K562 (cell line): ENCODE data around the gene TMEM218. TPM values are rescaled to one million over a fixed set of nuclear protein-coding genes. Genes with fewer than 3 reads are reported as not detected.

Experiments used
- ATAC-seq: fragments of 200-7000 bp; cut with Tn5 transposase; 3 replicates; pipeline ENCODE4 v1.9.1; 2020; ENCODE audit warnings: moderate library complexity
- BruUV-seq: library from RNA; stranded (reverse); fragments of 400-500 nt; replicated peaks from 2 replicates; lab custom pipeline; 2021; lab: Mats Ljungman, UMichigan
- CTCF ChIA-PET: fragments of 300-600 bp; formaldehyde crosslinking; extraction: SDS; loops from one replicate; lab custom pipeline; 2021; ENCODE audit warnings: low intra/inter-chr PET ratio; lab: Yijun Ruan, JAX
- POLR2A ChIA-PET: fragments of 300-600, 350-650 bp; sonication (Branson Sonifier 250); formaldehyde crosslinking; extraction: SDS; loops from one replicate; lab custom pipeline; 2021; ENCODE audit warnings: antibody characterized with exemption, inconsistent platforms; lab: Yijun Ruan, JAX
- DNase-seq, 4 experiments: peaks; one replicate each; pipeline versions ENCODE4 v3.0.0 to v3.0.0-alpha.2; 2011 to 2018; ENCODE audit warnings: low spot score in 3 of 4, mixed read lengths in 3 of 4; ENCODE audit errors: extremely low read depth in 1 of 4
- FAIRE-seq: peaks from 2 replicates; lab custom pipeline; 2011; peaks lifted over from hg19 to GRCh38; lab: Jason Lieb, UNC
- H2AFZ ChIP-seq: 2 replicates; pipeline ENCODE4 v1.6.0; 2011; ENCODE audit warnings: low read depth, low read length, control low read depth, inconsistent platforms
- H3K27ac ChIP-seq: fragments of 200-600 bp; 3 replicates; pipeline ENCODE4 v1.8.0; 2011; ENCODE audit warnings: low read depth, mild to moderate bottlenecking, control low read depth, inconsistent platforms, low read length, moderate library complexity, mixed read lengths; ENCODE audit errors: extremely low read depth
- H3K27me3 ChIP-seq, 2 experiments: fragments of 300-600 bp in 1 of 2; 2 replicates in 1 of 2; 3 replicates in 1 of 2; pipeline versions ENCODE4 v1.6.0 to v1.8.0; 2011; ENCODE audit warnings: inconsistent platforms in 2 of 2, low read length in 2 of 2, mild to moderate bottlenecking in 1 of 2, mixed read lengths in 1 of 2, moderate library complexity in 1 of 2; ENCODE audit not compliant: control insufficient read depth in 2 of 2, insufficient read depth in 2 of 2
- H3K36me3 ChIP-seq: fragments of 300-600 bp; 3 replicates; pipeline ENCODE4 v1.8.0; 2011; ENCODE audit warnings: mild to moderate bottlenecking, low read length, inconsistent platforms; ENCODE audit not compliant: control insufficient read depth, insufficient read depth
- H3K4me1 ChIP-seq, 2 experiments: fragments of 200-600 bp in 1 of 2; replicated peaks in 1 of 2; 2 replicates in 1 of 2; 3 replicates in 1 of 2; pipeline versions ENCODE4 v1.5.1 to v1.8.0; 2011; ENCODE audit warnings: inconsistent platforms in 2 of 2, low read length in 2 of 2, mild to moderate bottlenecking in 1 of 2, mixed read lengths in 1 of 2, moderate library complexity in 1 of 2; ENCODE audit not compliant: control insufficient read depth in 2 of 2, insufficient read depth in 2 of 2
- H3K4me2 ChIP-seq: 2 replicates; pipeline ENCODE4 v1.6.1; 2011; ENCODE audit warnings: low read length, control low read depth, inconsistent platforms, mixed read lengths; ENCODE audit not compliant: insufficient read depth
- H3K4me3 ChIP-seq: fragments of 200-600 bp; sonication (generic), shearing (Covaris generic); 2 replicates; pipeline ENCODE4 v1.5.1; 2016; ENCODE audit warnings: control low read depth, inconsistent platforms
- H3K79me2 ChIP-seq: fragments of 200-600 bp; 3 replicates; pipeline ENCODE4 v1.8.0; 2011; ENCODE audit warnings: low read length, inconsistent platforms; ENCODE audit not compliant: control insufficient read depth, insufficient read depth
- H3K9ac ChIP-seq, 2 experiments: 2 replicates each; pipeline versions ENCODE4 v1.6.0 to v1.6.1; 2011; ENCODE audit warnings: low read depth in 2 of 2, low read length in 2 of 2, control low read depth in 1 of 2, inconsistent platforms in 1 of 2, mild to moderate bottlenecking in 1 of 2, mixed read lengths in 1 of 2; ENCODE audit not compliant: insufficient read depth in 1 of 2
- H3K9me1 ChIP-seq: one replicate; pipeline ENCODE4 v1.6.0; 2011; ENCODE audit warnings: inconsistent platforms, mild to moderate bottlenecking, low read length, moderate library complexity; ENCODE audit not compliant: control insufficient read depth, insufficient read depth
- H3K9me3 ChIP-seq: replicated peaks from 2 replicates; pipeline ENCODE4 v1.5.1; 2011; ENCODE audit warnings: low read depth, low read length, inconsistent platforms; ENCODE audit not compliant: control insufficient read depth, insufficient read depth
- H4K20me1 ChIP-seq: replicated peaks from 2 replicates; pipeline ENCODE4 v1.6.1; 2011; ENCODE audit warnings: low read length, inconsistent platforms, mixed read lengths; ENCODE audit not compliant: control insufficient read depth, insufficient read depth
- ARID1B ChIP-seq: fragments of 450-650 bp; IDR thresholded peaks from 2 replicates; pipeline ENCODE4 v1.6.1; 2016; ENCODE audit warnings: antibody characterized with exemption, mild to moderate bottlenecking, inconsistent platforms
- ELF1 ChIP-seq: fragments of 200-800 bp; sonication (Bioruptor generic); IDR thresholded peaks from 2 replicates; pipeline ENCODE4 v1.6.1; 2016; ENCODE audit warnings: missing genetic modification characterization, missing compliant biosample characterization
- FIP1L1 ChIP-seq: fragments of 200-400 bp; formaldehyde crosslinking; IDR thresholded peaks from 2 replicates; pipeline ENCODE4 v1.6.1; 2018; ENCODE audit warnings: mild to moderate bottlenecking, low read depth, low read length; ENCODE audit not compliant: poor library complexity, severe bottlenecking
- GABPB2 ChIP-seq: fragments of 250-450 bp; sonication (Bioruptor Pico); conservative IDR thresholded peaks from 2 replicates; pipeline ENCODE4 v1.5.1; 2021; ENCODE audit warnings: mild to moderate bottlenecking
- HDAC3 ChIP-seq: fragments of 450-650 bp; IDR thresholded peaks from 2 replicates; pipeline ENCODE4 v1.6.1; 2018; ENCODE audit warnings: borderline replicate concordance, mild to moderate bottlenecking, moderate library complexity; ENCODE audit not compliant: partially characterized antibody
- HEY1 ChIP-seq: fragments of 250-450 bp; sonication (Bioruptor Pico); IDR thresholded peaks from 2 replicates; pipeline ENCODE4 v1.5.0; 2020; ENCODE audit warnings: mild to moderate bottlenecking, moderate library complexity, borderline replicate concordance
- KDM1A ChIP-seq, 2 experiments: fragments of 450-650 bp; IDR thresholded peaks; 2 replicates each; pipeline ENCODE4 v1.6.1; 2016; ENCODE audit warnings: mild to moderate bottlenecking in 2 of 2
- NEUROD1 ChIP-seq: fragments of 150-350 bp; IDR thresholded peaks from 2 replicates; pipeline ENCODE4 v1.6.1; 2014; ENCODE audit warnings: borderline replicate concordance, low read length, low read depth; ENCODE audit not compliant: partially characterized antibody
- RFX1 ChIP-seq: fragments of 450-650 bp; IDR thresholded peaks from 2 replicates; pipeline ENCODE4 v1.6.1; 2016; ENCODE audit warnings: mild to moderate bottlenecking, moderate library complexity
- RFX5 ChIP-seq: IDR thresholded peaks from 2 replicates; pipeline ENCODE4 v1.6.1; 2011; ENCODE audit warnings: low read depth, mild to moderate bottlenecking, improper control_type of control experiment, low read length
- TEAD2 ChIP-seq: fragments of 450-650 bp; IDR thresholded peaks from 2 replicates; pipeline ENCODE4 v1.6.1; 2016; ENCODE audit warnings: missing genetic modification characterization, control low read depth, missing compliant biosample characterization
- TEAD4 ChIP-seq, 2 experiments: sonication (generic) in 1 of 2; formaldehyde crosslinking in 1 of 2; IDR thresholded peaks; 2 replicates each; pipeline versions ENCODE4 v1.6.1 to v1.8.0; 2012 to 2022; ENCODE audit warnings: borderline replicate concordance in 1 of 2, inconsistent platforms in 1 of 2, low read length in 1 of 2, mild to moderate bottlenecking in 1 of 2, missing genetic modification reagents in 1 of 2
- ZBTB43 ChIP-seq: sonication (generic); formaldehyde crosslinking; IDR thresholded peaks from 2 replicates; pipeline ENCODE4 v1.8.0; 2023; ENCODE audit warnings: mild to moderate bottlenecking, missing genetic modification reagents
- ZBTB49 ChIP-seq: sonication (generic); formaldehyde crosslinking; IDR thresholded peaks from 2 replicates; pipeline ENCODE4 v1.8.0; 2022; ENCODE audit warnings: missing genetic modification reagents, mild to moderate bottlenecking, borderline replicate concordance
- ZNF165 ChIP-seq: fragments of 250-450 bp; sonication (Bioruptor Pico); IDR thresholded peaks from 2 replicates; pipeline ENCODE4 v1.4.0; 2020; ENCODE audit warnings: borderline replicate concordance
- ZNF175 ChIP-seq: fragments of 200-800 bp; sonication (Bioruptor generic); IDR thresholded peaks from 2 replicates; pipeline ENCODE4 v1.6.1; 2016; ENCODE audit warnings: low read depth, mild to moderate bottlenecking, missing genetic modification characterization, missing compliant biosample characterization
- WGBS: fragments of 100-300 bp; shearing (Covaris generic); methylation state at CpG from one replicate; pipeline ENCODE4 v1.1.6; 2016; ENCODE audit warnings: low coverage, mixed read lengths; ENCODE audit not compliant: insufficient coverage; ENCODE audit errors: missing lambda C conversion rate; 5-methylcytosine and 5-hydroxymethylcytosine counted together
- in situ Hi-C: fragments of 300-500 bp; cut with MboI; formaldehyde crosslinking; loops from 4 replicates; pipeline ENCODE4 v1.15.0; 2018; ENCODE audit warnings: inconsistent platforms, mixed read lengths
- intact Hi-C: fragments of 100-400 bp; cut with micrococcal nuclease; formaldehyde crosslinking; loops from 2 replicates; pipeline ENCODE4 v1.14.2; 2022
- polyA plus RNA-seq, 8 experiments: library from polyadenylated mRNA; depleted of rRNA in 4 of 8; stranded (reverse) in 5 of 8; unstranded in 3 of 8; fragments of >200 nt; fragmentation: Nextera tagmentation in 2 of 8; fragmentation: Illumina TruSeq in 1 of 8; extraction: Ambion mirVana in 2 of 8; extraction: Trizol in 1 of 8; gene quantifications; 2 replicates each; pipeline versions ENCODE4 v1.2.1 to v1.2.3, GENCODE V29; 2011 to 2014; ENCODE audit warnings: inconsistent platforms in 1 of 8, missing spikeins in 1 of 8
- total RNA-seq, 7 experiments: library from RNA; depleted of rRNA in 6 of 7; stranded (reverse); fragments of >200 nt in 6 of 7; fragmentation: Illumina TruSeq in 2 of 7; extraction: Trizol in 2 of 7; gene quantifications; 2 replicates each; pipeline versions ENCODE4 v1.2.1 to v1.2.3, GENCODE V29; 2011 to 2021; ENCODE audit warnings: low replicate concordance in 1 of 7
- TF ChIP-seq, protein P1 (sequence below): fragments of 450-650 bp; formaldehyde crosslinking; IDR thresholded peaks from 2 replicates; pipeline ENCODE4 v1.4.0; 2022; ENCODE audit warnings: missing genetic modification characterization

The TMEM218 gene
- total and polyA plus RNA-seq, 9 of the 15 experiments (the other 6 are each of a cell fraction or from before 2014, with no cell fraction given) = 13.4 to 32.2 (median 25.4) TPM

GRCh38 chr11:125082611-125083311 is 28.7 kb downstream of the TMEM218 start:
- H3K9me3 ChIP-seq = no peaks in the 10 kb centered on the region
- H3K4me2 ChIP-seq = no peak overlapping the region
- TF ChIP-seq ELF1 (tag) (no peak), NEUROD1 (no peak), ARID1B (no peak), HDAC3 (no peak), RFX1 (no peak), KDM1A (IDR thresholded peaks at IDR 0.05) (no peak), FIP1L1 (no peak), GABPB2 (CRISPR knock-in tag) (no peak), TEAD2 (tag) (no peak), HEY1 (CRISPR knock-in tag) (no peak), ZBTB43 (CRISPR knock-in tag) (no peak), RFX5 (no peak), TEAD4 (IDR thresholded peaks at IDR 0.05; ENCODE audit: low read length) (no peak), TEAD4 (CRISPR knock-in tag; IDR thresholded peaks at IDR 0.05; ENCODE audit: borderline replicate concordance) (no peak), ZBTB49 (CRISPR knock-in tag) (no peak), ZNF165 (CRISPR knock-in tag) (no peak), ZNF175 (CRISPR knock-in tag) (no peak)
- TF ChIP-seq, protein P1, sequence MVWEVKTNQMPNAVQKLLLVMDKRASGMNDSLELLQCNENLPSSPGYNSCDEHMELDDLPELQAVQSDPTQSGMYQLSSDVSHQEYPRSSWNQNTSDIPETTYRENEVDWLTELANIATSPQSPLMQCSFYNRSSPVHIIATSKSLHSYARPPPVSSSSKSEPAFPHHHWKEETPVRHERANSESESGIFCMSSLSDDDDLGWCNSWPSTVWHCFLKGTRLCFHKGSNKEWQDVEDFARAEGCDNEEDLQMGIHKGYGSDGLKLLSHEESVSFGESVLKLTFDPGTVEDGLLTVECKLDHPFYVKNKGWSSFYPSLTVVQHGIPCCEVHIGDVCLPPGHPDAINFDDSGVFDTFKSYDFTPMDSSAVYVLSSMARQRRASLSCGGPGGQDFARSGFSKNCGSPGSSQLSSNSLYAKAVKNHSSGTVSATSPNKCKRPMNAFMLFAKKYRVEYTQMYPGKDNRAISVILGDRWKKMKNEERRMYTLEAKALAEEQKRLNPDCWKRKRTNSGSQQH (CRISPR knock-in tag) = no peak
- WGBS = 35% methylated on average over 10 of the region's 10 CpGs
- intact Hi-C loops (no loop called here), in situ Hi-C loops (no loop called here)
- no peaks in the 10 kb centered on the region for H3K79me2 ChIP-seq
- BruUV-seq = no TSS peak
- ATAC-seq (no peak; the same call in 2 of the 3 replicates), FAIRE-seq (no peak), DNase-seq (no peak)
- POLR2A ChIA-PET = interaction anchor here (0.7 to 1.3 kb wide), 3 partner anchors 8 to 16 kb away, joined by 4 to 5 read pairs (median 4); no protein-coding TSS in a partner anchor
- H2AFZ ChIP-seq = no peak overlapping the region
- H3K27me3 ChIP-seq = no peaks in the 10 kb centered on the region
- H3K4me1 ChIP-seq = peaks cover 0 to 5% of the 10 kb centered on the region in 2 experiments; a peak in 2 of 5 replicates
- peak overlapping the region in 1 of 2 experiments; percentile 64; a peak in 1 of 4 replicates for H3K9ac ChIP-seq
- H4K20me1 ChIP-seq = no peaks in the 10 kb centered on the region
- no peaks in the 10 kb centered on the region for H3K9me1 ChIP-seq
- no peak overlapping the region for H3K4me3 ChIP-seq
- H3K27ac ChIP-seq = no peak overlapping the region
- H3K36me3 ChIP-seq = no peaks in the 10 kb centered on the region
- CTCF ChIA-PET = no interaction called here
